Activated effector memory CD4-positive, alpha-beta T cell treated with Interleukin-2 at 50 U/mL for 16 hours (primary cell): ENCODE results near the gene PWWP2B.

ENCODE experiments used
- DNase-seq: peaks from one replicate; pipeline ENCODE4 v3.0.0-alpha.2; 2020

PWWP2B gene

GRCh38 chr10:132449811-132450181, 52.8 kb downstream of the PWWP2B start:
- no peak for DNase-seq

- DNase-seq, result no peak
These were observed 53.4 kb downstream of the PWWP2B start for GRCh38 chr10:132450466-132450824.

GRCh38 chr10:132450825-132451505, 54.0 kb downstream of the PWWP2B start:
- no peak for DNase-seq

GRCh38 chr10:132451506-132452215, 54.7 kb downstream of the PWWP2B start:
- no peak for DNase-seq

- DNase-seq, result no peak
These were observed 55.2 kb downstream of the PWWP2B start for GRCh38 chr10:132452216-132452650.

GRCh38 chr10:132452651-132453469, 55.9 kb downstream of the PWWP2B start:
- DNase-seq, result peak; percentile 86

- DNase-seq, result no peak
These were observed 56.5 kb downstream of the PWWP2B start for GRCh38 chr10:132453470-132453861.

- DNase-seq, result no peak
These were observed 57.5 kb downstream of the PWWP2B start for GRCh38 chr10:132454296-132455198.

- DNase-seq, result no peak
These were observed 58.5 kb downstream of the PWWP2B start for GRCh38 chr10:132455441-132455971.

GRCh38 chr10:132455986-132456847, 59.2 kb downstream of the PWWP2B start:
- no peak for DNase-seq

- DNase-seq, result no peak
These were observed 59.9 kb downstream of the PWWP2B start for GRCh38 chr10:132456881-132457280.

GRCh38 chr10:132457328-132458070, 60.5 kb downstream of the PWWP2B start:
- no peak for DNase-seq

- DNase-seq, result no peak
These were observed 61.1 kb downstream of the PWWP2B start for GRCh38 chr10:132458071-132458585.

GRCh38 chr10:132458586-132459300, 61.7 kb downstream of the PWWP2B start:
- peak; percentile 46 for DNase-seq

- DNase-seq, result no peak
These were observed 62.5 kb downstream of the PWWP2B start for GRCh38 chr10:132459301-132460003.

- DNase-seq, result no peak
These were observed 63.1 kb downstream of the PWWP2B start for GRCh38 chr10:132460071-132460470.

- DNase-seq, result no peak
These were observed 63.7 kb downstream of the PWWP2B start for GRCh38 chr10:132460691-132461090.

- no peak for DNase-seq
These were observed 64.2 kb downstream of the PWWP2B start for GRCh38 chr10:132461103-132461682.
